ENCODE measurements around the gene GALNT11.

The GALNT11 gene

DNA sequence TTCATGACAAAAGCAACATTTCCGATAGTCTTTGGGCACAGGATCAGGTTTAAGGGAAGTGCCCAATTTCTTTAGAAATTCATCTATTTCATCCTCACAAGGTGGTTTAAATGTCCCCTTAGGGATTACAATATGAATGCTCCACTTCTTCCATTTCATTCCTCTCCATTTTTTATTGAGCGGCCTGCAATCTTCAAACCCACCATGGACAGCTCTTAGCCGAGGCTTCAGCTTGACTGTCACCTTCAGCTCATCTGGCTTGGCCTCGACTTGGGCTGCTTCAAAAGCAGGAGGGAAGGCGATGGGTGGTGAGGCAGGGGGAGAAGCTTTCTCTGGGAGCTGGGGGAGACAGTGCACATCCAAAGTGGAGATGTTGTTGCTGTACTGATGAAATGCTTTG, 123.2 kb downstream of the GALNT11 start:
- DNase-seq (ENCODE audit: low spot score), result no peak

DNA sequence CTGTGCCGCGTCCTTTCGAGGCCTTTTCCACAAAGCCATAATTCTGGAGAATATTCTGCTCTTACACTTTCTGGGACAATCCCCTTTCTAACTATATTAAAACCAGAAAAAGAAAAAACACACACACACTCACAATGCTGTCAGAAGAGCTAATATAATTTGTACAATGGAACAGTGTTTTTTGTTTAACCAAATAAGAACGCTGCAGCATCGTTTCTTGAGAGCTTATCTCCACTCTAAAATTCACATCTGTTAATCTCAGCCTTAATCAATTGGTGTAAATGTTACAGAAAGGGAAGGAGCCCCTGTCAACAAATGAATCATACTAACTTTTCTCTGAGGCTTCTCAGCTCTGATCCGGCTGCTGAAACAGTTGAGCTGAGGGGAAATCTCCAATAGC, 123.9 kb downstream of the GALNT11 start:
- DNase-seq (ENCODE audit: low spot score), result no peak

DNA sequence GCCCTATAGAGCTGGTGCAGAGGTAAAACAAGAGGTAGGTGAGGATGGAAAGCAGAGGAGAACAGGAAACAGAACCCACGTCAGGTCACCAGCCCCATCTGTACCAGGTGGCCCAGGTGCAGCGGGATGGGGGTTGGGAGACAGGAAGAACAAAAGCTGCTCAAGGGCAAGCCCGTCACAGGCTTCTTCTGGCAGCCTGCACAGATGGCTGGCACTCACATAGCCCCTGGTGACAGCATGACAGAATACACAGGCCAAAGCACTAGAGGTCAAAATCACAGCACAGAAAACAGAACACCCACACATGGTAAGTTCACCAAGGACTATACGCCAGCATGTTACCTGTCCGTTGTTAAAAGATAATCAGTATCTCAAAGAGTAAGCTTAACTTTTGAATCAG, 126.8 kb downstream of the GALNT11 start:
- DNase-seq (ENCODE audit: low spot score), result no peak

DNA sequence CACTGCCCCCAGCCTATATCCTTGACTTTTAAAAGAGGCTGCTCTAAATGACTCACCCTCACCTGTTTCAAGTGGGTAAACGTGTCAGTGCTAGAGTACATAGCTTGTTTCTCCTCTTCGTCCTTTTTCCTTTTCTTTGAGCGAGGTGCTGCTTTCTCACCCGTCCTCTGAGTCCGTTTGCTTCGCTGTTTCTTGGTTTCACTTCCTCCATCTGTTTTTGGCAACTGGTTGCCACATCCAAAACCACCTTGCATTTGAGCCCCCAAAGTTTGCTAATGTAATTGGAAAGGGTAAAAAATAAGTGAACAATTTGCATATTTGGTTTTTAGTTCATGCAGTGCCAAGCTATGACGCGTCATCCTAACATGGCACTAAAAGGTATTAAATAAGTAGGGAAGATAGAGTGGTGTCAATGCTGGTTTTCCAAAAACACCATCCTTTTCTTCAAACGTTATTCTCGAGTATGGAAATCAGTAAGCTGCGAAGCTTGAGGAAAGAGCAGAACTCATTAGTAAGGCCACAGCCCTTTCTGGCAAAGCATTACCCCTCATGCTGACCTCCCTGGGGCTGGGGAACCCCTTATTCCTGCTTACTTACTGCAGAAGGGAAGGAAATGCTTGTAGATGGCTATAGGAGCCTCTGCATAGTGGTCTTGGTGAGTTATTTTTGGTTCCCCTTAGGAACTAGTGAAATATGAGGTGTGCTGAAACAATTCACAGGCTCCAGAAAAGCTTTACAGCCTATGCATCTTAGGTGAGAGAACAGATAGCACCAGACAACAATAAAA, 133.5 kb downstream of the GALNT11 start:
- no peak for DNase-seq (ENCODE audit: low spot score)

DNA sequence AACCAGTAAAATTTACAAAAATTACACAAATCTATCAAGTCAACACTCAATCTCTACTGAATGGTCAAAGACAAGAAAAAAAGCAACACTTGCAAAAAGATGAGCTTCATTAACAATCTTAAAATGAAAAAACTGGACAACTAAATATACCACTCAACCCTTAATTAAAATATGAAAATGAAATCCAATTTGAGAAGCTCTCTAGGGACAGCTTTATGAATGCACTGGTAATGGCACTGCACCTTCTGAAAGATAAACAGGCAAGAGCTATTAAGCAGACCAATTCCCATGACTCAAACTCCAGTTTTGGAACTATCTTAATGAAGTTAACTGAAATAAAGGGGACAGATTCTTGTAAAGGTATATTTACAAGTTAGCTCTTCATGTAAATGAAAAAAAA, 135.7 kb downstream of the GALNT11 start:
- no peak for DNase-seq (ENCODE audit: low spot score)

DNA sequence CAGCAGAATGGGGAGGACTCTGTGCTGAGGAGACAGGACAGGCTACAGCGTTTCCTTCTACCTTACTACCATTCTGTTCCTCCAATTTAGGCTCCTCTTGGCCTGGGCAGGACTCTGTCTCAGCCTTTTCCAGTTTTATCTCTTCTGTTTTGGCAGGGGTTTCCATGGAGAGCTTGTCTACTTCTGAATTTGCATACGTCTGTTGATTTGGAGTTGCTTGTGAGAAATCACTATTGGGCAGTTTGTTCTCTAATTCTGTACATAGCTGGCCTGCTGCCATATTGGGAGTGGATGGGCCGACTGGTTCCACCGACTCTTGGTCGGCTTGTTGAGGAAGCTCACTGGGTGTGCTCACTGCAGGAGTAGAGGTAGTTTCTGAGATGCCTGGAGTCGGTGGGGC, 136.8 kb downstream of the GALNT11 start:
- DNase-seq (ENCODE audit: low spot score), result no peak
